ENCODE data around the gene CHI3L1.

Gene CHI3L1

GRCh38 chr1:203181586-203182386 is 4.7 kb downstream of the CHI3L1 start:
- DNase-seq (ENCODE audit: low read depth) = no peak

DNA sequence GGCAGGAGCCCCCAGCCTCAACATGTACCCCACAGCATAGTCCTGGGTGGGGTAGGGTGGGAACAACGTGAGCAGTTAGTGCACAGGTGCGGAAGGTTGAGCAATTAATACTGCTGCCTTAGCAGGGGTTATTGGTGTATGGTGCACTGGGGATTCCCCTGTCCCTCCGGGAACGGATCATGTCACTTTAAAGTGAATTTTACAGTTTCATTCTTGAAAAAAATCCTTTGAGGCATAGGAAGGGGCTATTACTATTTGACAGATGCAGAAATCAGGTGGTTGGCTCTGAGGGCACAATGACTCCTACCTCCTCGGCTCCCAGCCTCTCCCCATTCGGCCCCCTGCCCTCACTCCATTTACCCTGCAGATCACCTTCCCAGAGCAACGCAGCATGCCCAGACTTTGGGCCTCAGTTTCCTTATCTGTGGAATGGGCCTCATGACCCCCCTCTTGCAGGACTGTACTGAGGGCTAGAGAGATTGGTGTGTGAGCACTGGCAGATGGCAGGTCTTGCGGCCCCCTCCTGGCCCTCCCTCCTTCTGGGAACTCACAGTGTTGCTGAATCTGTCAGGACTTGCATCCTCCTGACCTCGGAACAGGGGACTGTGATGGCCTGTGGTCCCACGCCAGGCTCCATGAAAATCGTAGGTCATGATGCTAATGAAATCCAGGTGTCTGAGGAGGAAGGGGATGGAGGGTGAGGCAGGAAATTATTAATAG is 5.7 kb downstream of the CHI3L1 start:
- no peak for DNase-seq (ENCODE audit: low read depth)

GRCh38 chr1:203179667-203180005 is 6.9 kb downstream of the CHI3L1 start:
- no peak for DNase-seq (ENCODE audit: low read depth)

- no peak for DNase-seq (ENCODE audit: low read depth)
Observed at GRCh38 chr1:203178821-203179666, 7.5 kb downstream of the CHI3L1 start.

GRCh38 chr1:203178083-203178482 is 8.4 kb downstream of the CHI3L1 start:
- no peak for DNase-seq (ENCODE audit: low read depth)

- DNase-seq (ENCODE audit: low read depth) = no peak
Observed at GRCh38 chr1:203177470-203178039, 8.9 kb downstream of the CHI3L1 start.

- no peak for DNase-seq (ENCODE audit: low read depth)
Observed at GRCh38 chr1:203177036-203177405, 9.5 kb downstream of the CHI3L1 start.

GRCh38 chr1:203176273-203177035 is 10.1 kb downstream of the CHI3L1 start:
- no peak for DNase-seq (ENCODE audit: low read depth)

- no peak for DNase-seq (ENCODE audit: low read depth)
Observed at GRCh38 chr1:203175827-203176241, 10.7 kb downstream of the CHI3L1 start.

DNA sequence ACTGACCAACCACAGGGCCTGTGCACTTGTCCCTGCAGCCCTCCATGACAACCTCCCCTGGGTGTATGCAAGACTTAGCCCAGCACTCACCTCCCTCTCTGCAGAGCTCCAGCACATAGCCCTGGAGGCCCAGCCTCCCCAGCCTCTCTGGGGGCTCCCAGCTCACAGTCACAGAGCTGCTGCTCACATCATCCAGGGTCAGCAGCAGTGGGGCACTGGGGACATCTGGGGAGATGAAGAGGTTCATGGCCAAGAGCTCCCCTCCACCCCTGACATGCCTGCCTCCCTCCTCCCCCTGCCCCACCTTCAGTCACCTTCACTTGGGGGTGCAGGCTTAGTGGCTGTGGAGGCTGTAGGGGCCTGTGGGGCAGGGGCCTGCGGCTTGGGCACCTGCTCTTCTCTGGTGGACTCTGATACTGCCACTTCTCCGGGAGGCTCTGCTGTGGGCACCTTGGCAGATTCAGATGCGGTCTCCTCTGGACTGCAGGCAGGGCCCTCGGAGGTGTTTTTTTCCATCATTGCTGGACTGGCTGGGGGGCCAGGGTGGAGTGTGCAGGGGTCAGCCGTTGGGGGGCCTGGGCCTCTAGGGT is 11.2 kb downstream of the CHI3L1 start, which contains the start of gene MYBPH:
Gene MYBPH, minus strand, starts transcription at position 590 of the 590 bp plus-strand sequence. Its CDS starts 71 bp downstream, at position 519.
- DNase-seq (ENCODE audit: low read depth) = no peak

DNA sequence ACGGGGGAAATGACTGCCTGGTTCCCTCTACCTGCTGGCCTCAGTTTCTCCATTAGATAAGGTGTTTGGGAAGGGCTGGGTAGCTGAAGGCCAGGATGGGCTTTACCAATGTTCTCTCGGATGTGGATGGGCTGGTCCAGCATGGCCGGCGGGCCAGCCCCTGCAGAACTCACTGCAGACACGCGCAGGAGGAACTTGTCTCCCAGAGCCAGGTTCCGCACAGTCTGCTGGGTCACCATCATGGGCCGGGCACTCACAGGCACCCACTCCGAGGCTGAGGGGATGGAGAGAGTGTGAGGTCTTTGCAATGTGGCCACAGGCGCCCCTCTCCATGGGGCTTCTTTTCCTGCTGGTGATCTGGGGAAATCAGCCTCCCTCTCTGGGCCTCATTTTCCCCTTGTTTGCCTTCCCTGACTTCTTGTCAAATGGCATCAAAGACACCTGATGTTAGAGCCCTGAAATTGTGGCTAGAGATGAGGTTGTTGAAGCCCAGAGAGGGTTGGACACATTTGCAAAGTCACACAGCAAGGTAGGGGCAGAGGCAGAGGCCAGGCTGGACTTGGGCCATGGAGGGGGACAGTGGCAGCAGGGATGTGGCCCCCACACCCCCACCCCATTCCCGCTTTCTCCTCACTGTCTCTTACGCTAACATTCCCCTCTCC is 12.0 kb downstream of the CHI3L1 start:
- DNase-seq (ENCODE audit: low read depth) = no peak

DNA sequence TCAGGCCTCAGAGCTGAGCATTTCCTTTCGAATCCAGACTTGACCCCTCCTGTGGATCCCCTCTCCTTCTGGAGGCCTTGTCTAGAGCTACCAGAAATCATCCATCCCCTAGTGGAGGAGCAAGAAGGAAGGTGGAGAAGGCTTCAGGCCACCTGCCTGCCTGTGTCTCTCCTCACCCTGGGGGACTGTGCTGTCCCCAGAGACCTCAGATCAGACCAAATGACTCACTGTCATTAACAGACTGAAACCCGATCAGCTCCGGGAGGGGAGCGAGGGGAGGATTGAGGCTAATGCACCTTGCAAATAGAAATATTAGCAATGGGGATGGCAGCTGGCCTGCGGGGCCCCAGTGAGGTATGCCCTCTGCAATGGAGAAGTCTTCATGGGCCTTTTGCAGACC is 12.9 kb downstream of the CHI3L1 start:
- no peak for DNase-seq (ENCODE audit: low read depth)

DNA sequence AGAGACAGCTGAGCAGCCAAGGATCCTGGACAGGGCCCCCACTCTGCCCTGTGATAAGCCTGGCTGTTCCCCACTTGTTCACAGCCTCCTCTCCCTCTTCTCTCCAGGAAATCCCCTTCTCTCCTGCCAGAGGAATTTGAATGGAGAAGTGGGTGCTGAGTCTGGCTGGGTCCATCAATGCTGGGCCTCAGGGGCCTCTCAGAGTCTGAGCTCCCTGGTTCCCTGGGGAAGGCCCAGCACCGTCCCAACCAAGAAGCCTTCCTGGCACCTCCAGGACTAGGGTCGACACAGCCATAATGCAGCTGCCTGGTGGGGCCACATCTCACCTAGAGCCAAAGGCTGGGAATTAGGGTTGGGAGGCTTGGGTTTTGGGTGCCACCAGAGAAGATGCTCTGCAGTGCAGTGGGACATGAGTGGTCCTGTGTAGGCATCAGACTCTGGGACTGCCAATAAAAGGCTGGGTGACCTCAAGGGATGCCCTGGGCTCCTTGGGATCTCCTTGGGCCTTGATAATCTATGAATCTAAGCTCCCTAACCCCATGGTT is 13.4 kb downstream of the CHI3L1 start:
- DNase-seq (ENCODE audit: low read depth) = no peak

DNA sequence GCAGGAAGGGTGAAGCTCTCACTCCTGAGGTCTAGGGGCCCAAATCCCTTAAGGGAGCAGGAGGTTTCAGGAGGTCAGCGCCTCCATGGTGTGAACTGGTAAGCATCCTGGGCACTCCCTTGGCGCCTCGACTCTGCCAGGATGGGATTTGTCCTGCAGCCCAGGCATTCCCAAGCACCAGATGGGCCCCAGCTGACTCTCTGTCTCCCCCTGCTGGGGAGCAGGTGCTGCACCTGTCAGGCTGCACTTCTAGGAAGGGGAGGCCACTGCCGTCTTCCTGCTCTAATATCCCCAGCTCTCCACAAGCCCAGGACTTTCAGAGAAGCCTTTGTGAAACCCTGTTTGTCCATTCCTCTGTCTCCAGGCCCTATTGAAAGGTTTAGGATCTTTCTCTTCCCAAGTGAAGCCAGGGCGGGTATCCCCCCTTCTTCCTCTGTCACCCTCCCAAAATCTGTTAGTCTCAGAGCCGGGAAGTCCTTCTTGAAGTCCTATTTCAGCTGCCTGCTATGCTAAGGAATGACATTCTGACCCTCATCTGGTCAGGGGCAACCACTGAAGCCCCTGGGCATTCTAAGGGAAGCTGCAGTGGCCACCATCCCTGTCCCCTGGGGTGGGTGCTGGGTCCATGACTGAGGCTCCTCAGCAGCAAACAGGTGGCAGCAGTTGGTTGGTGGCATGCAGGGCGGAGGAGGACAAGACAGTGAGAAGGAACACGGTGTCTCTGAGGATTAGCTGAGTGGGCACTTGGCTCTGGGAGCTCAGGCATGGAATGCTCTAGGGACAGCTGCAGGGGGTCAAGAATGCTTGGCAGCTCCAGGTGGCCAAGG is 14.1 kb downstream of the CHI3L1 start:
- peak; percentile 9 for DNase-seq (ENCODE audit: low read depth)

GRCh38 chr1:203171341-203172183 is 14.9 kb downstream of the CHI3L1 start:
- no peak for DNase-seq (ENCODE audit: low read depth)

GRCh38 chr1:203170625-203171330 is 15.7 kb downstream of the CHI3L1 start:
- no peak for DNase-seq (ENCODE audit: low read depth)

- no peak for DNase-seq (ENCODE audit: low read depth)
Observed at GRCh38 chr1:203169770-203170520, 16.6 kb downstream of the CHI3L1 start.
